Naive thymus-derived CD4-positive, alpha-beta T cell (primary cell): ENCODE measurements around the gene ERGIC3. TPM values are rescaled to one million over a fixed set of nuclear protein-coding genes. Genes with fewer than 3 reads are reported as not detected.
"Not testable (repeated sequence)": the region's sequence is repeated elsewhere in the genome, so short reads cannot be mapped to it uniquely, and the experiment has no call there.

Experiments used
- ATAC-seq: fragments of 150-1000 bp; cut with Tn5 transposase; 2 replicates; pipeline ENCODE4 v1.10.0; 2021; ENCODE audit warnings: mild to moderate bottlenecking, moderate library complexity
- CTCF ChIA-PET: fragments of 350-600 bp; sonication (Branson Sonifier 250); formaldehyde crosslinking; loops from one replicate; lab custom pipeline; 2021; ENCODE audit warnings: antibody characterized with exemption; lab: Charles Lee
- POLR2A ChIA-PET: fragments of 350-600 bp; sonication (Branson Sonifier 250); formaldehyde crosslinking; loops from one replicate; lab custom pipeline; 2021; ENCODE audit warnings: antibody characterized with exemption, inconsistent platforms; lab: Charles Lee
- DNase-seq, 9 donors: peaks; one replicate each; pipeline versions ENCODE4 v3.0.0 to v3.0.0-alpha.2; 2020 to 2022; ENCODE audit warnings: mixed read lengths in 1 of 9
- H3K27ac ChIP-seq: one replicate; pipeline ENCODE4 v1.7.0; 2013; ENCODE audit warnings: mild to moderate bottlenecking, low read depth, low read length, moderate library complexity
- H3K27me3 ChIP-seq, 2 donors: one replicate each; pipeline ENCODE4 v1.7.0; 2013; ENCODE audit warnings: low read length in 2 of 2, mild to moderate bottlenecking in 2 of 2, moderate library complexity in 2 of 2; ENCODE audit not compliant: control insufficient read depth in 2 of 2, insufficient read depth in 2 of 2
- H3K36me3 ChIP-seq, 3 experiments: 1 replicate in 2 of 3; 2 replicates in 1 of 3; pipeline ENCODE4 v1.7.0; 2013; ENCODE audit warnings: low read length in 3 of 3, mild to moderate bottlenecking in 3 of 3, moderate library complexity in 1 of 3; ENCODE audit not compliant: insufficient read depth in 3 of 3, control insufficient read depth in 2 of 3
- H3K4me1 ChIP-seq, 2 donors: one replicate each; pipeline ENCODE4 v1.7.0; 2013; ENCODE audit warnings: low read length in 2 of 2, mild to moderate bottlenecking in 2 of 2, moderate library complexity in 1 of 2; ENCODE audit not compliant: control insufficient read depth in 2 of 2, insufficient read depth in 2 of 2
- H3K4me3 ChIP-seq: 2 replicates; pipeline ENCODE4 v1.7.0; 2013; ENCODE audit warnings: mild to moderate bottlenecking, low read length
- H3K9me3 ChIP-seq, 3 experiments: 1 replicate in 2 of 3; 2 replicates in 1 of 3; pipeline ENCODE4 v1.7.0; 2013; ENCODE audit warnings: low read length in 3 of 3; ENCODE audit not compliant: control insufficient read depth in 2 of 3
- H3K27ac Mint-ChIP-seq, 9 donors: one replicate each; pipeline ENCODE4 v1.8.0; 2020 to 2022; ENCODE audit warnings: mixed read lengths in 9 of 9, mild to moderate bottlenecking in 8 of 9, moderate library complexity in 5 of 9, inconsistent platforms in 2 of 9
- H3K27me3 Mint-ChIP-seq, 5 donors: one replicate each; pipeline ENCODE4 v1.8.0; 2021 to 2022; ENCODE audit warnings: mixed read lengths in 5 of 5, mild to moderate bottlenecking in 1 of 5
- H3K36me3 Mint-ChIP-seq, 5 donors: one replicate each; pipeline ENCODE4 v1.8.0; 2020 to 2022; ENCODE audit warnings: mixed read lengths in 5 of 5, mild to moderate bottlenecking in 3 of 5, inconsistent platforms in 1 of 5
- H3K4me1 Mint-ChIP-seq, 7 donors: one replicate each; pipeline ENCODE4 v1.8.0; 2020 to 2022; ENCODE audit warnings: mixed read lengths in 7 of 7, mild to moderate bottlenecking in 3 of 7, inconsistent platforms in 1 of 7
- H3K4me3 Mint-ChIP-seq, 10 donors: one replicate each; pipeline ENCODE4 v1.8.0; 2020 to 2022; ENCODE audit warnings: mild to moderate bottlenecking in 10 of 10, mixed read lengths in 10 of 10, moderate library complexity in 6 of 10, inconsistent platforms in 2 of 10
- H3K9me3 Mint-ChIP-seq, 11 donors: one replicate each; pipeline ENCODE4 v1.8.0; 2020 to 2022; ENCODE audit warnings: mixed read lengths in 11 of 11, mild to moderate bottlenecking in 4 of 11, inconsistent platforms in 1 of 11, moderate library complexity in 1 of 11
- intact Hi-C, 2 donors: fragments of 100-400 bp; cut with micrococcal nuclease; formaldehyde crosslinking; loops; one replicate each; pipeline ENCODE4 v1.15.1; 2023
- polyA plus RNA-seq, 2 donors: library from polyadenylated mRNA; unstranded; fragments of 300-500 nt; fragmentation: Illumina TruSeq; gene quantifications; one replicate each; pipeline ENCODE4 v1.2.3, GENCODE V29; 2021
- total RNA-seq, 6 experiments: library from RNA in 5 of 6; stranded (reverse) in 5 of 6; gene quantifications; 1 replicate in 5 of 6; 2 replicates in 1 of 6; pipeline ENCODE4 v1.2.3 and lab custom pipeline; 2021 to 2026

Gene ERGIC3
- total and polyA plus RNA-seq, 7 experiments from 2014 or later = 135 to 158 (median 148) TPM

DNA sequence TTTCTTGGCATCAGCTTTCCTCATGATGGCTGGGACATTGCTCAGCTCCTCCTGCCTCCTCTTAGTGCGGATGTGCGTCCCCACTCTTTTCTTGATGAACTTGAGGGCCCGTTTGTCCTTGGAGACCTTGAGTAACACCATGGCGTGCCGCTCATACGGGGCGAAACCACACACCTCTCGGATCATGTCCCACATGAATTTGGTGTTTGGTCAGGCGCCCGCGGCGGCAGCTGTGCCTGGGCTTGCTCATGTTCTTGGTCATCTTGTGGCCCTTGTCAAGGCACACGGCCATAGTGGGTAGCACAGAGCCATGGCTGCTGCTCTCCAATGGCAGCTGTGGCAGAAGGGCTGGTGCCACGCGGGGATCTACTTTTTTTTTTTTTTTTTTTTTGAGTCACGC lies 2.6 kb downstream of the ERGIC3 start:
- Histone ChIP-seq H3K27me3 (no peaks in the 10 kb centered on the region), H3K4me3 (no peak overlapping the region), H3K4me1 (peaks cover 11 to 12% of the 10 kb centered on the region in 2 donors), H3K36me3 (peaks cover 0 to 45% (median 10%) of the 10 kb centered on the region in 3 experiments), H3K9me3 (no peaks in the 10 kb centered on the region), H3K27ac (no peak overlapping the region)
- Mint-ChIP-seq H3K27me3 (no peaks in the 10 kb centered on the region), H3K36me3 (peaks cover 0 to 13% (median 5%) of the 10 kb centered on the region in 5 donors), H3K4me3 (peak overlapping the region in 1 of 10 donors; percentile 59), H3K4me1 (peaks cover 9 to 32% (median 23%) of the 10 kb centered on the region in 7 donors), H3K27ac (no peak overlapping the region), H3K9me3 (no peaks in the 10 kb centered on the region)
- intact Hi-C loops = loop anchor here (5.0 kb wide), 6 partner anchors 52 to 1242 kb away; partner anchors contain the start of genes AHCY (in 1 of the 2), GSS (in 1 of the 2), MYH7B (in 1 of the 2) and PHF20 (in 1 of the 2)
- CTCF ChIA-PET = no interaction called here
- no peak for ATAC-seq
- no peak for DNase-seq
- POLR2A ChIA-PET = interaction anchor here (0.6 kb wide), 3 partner anchors 66 to 411 kb away, joined by 3 to 4 read pairs (median 3); no protein-coding TSS in a partner anchor

- intact Hi-C loops = loop anchor here (5.0 kb wide), 6 partner anchors 53 to 1243 kb away; partner anchors contain the start of genes AHCY (in 1 of the 2), GSS (in 1 of the 2), MYH7B (in 1 of the 2) and PHF20 (in 1 of the 2)
- Histone ChIP-seq H3K36me3 (peaks cover 0 to 49% (median 10%) of the 10 kb centered on the region in 3 experiments), H3K4me1 (peaks cover 11 to 12% of the 10 kb centered on the region in 2 donors)
- ATAC-seq, DNase-seq, H3K27ac ChIP-seq, H3K4me3 ChIP-seq, H3K9me3 Mint-ChIP-seq, H3K4me3 Mint-ChIP-seq, H3K27ac Mint-ChIP-seq, H3K27me3 Mint-ChIP-seq, H3K9me3 ChIP-seq, H3K27me3 ChIP-seq: not testable (repeated sequence)
- ChIA-PET CTCF (interaction anchor here (0.6 kb wide), 1 partner anchor 14 kb away, joined by 4 read pairs; no protein-coding TSS in a partner anchor), POLR2A (interaction anchor here (0.6 to 0.7 kb wide), 4 partner anchors 67 to 410 kb away, joined by 3 to 4 read pairs (median 3); no protein-coding TSS in a partner anchor)
- peaks cover 0 to 15% (median 6%) of the 10 kb centered on the region in 5 donors for H3K36me3 Mint-ChIP-seq
- peaks cover 9 to 32% (median 23%) of the 10 kb centered on the region in 7 donors for H3K4me1 Mint-ChIP-seq
These were observed 3.1 kb downstream of the ERGIC3 start for GRCh38 chr20:35544941-35545340.

- CTCF ChIA-PET = interaction anchor here (1.2 kb wide), 1 partner anchor 55 kb away, joined by 4 read pairs; no protein-coding TSS in a partner anchor
- H3K36me3 ChIP-seq = peaks cover 0 to 51% (median 10%) of the 10 kb centered on the region in 3 experiments
These were observed 4.2 kb downstream of the ERGIC3 start for GRCh38 chr20:35546127-35546526.

GRCh38 chr20:35547329-35547728 lies 5.5 kb downstream of the ERGIC3 start:
- Histone ChIP-seq H3K27ac (no peak overlapping the region), H3K4me3 (no peak overlapping the region), H3K27me3 (no peaks in the 10 kb centered on the region), H3K36me3 (peaks cover 0 to 59% (median 10%) of the 10 kb centered on the region in 3 experiments), H3K4me1 (peaks cover 3 to 6% of the 10 kb centered on the region in 2 donors), H3K9me3 (no peaks in the 10 kb centered on the region)
- ChIA-PET CTCF (interaction anchor here (1.2 kb wide), 1 partner anchor 54 kb away, joined by 4 read pairs; no protein-coding TSS in a partner anchor), POLR2A (interaction anchor here (0.6 kb wide), 1 partner anchor 17 kb away, joined by 3 read pairs; no protein-coding TSS in a partner anchor)
- DNase-seq (no peak), ATAC-seq (no peak)
- Mint-ChIP-seq H3K36me3 (peaks cover 0 to 18% (median 8%) of the 10 kb centered on the region in 5 donors), H3K4me3 (no peak overlapping the region), H3K9me3 (no peaks in the 10 kb centered on the region), H3K27ac (no peak overlapping the region), H3K27me3 (no peaks in the 10 kb centered on the region), H3K4me1 (peaks cover 9 to 17% (median 15%) of the 10 kb centered on the region in 7 donors)
- intact Hi-C loops = no loop called here

More at GRCh38 chr20:35546127-35546526, 4.2 kb downstream of the ERGIC3 start:
- H3K9me3 Mint-ChIP-seq = no peaks in the 10 kb centered on the region
- no peak for ATAC-seq
- no peaks in the 10 kb centered on the region for H3K27me3 Mint-ChIP-seq
- H3K9me3 ChIP-seq = no peaks in the 10 kb centered on the region
- intact Hi-C loops = no loop called here
- peaks cover 9 to 29% (median 20%) of the 10 kb centered on the region in 7 donors for H3K4me1 Mint-ChIP-seq
- no peak overlapping the region for H3K27ac Mint-ChIP-seq
- peaks cover 0 to 18% (median 8%) of the 10 kb centered on the region in 5 donors for H3K36me3 Mint-ChIP-seq
- POLR2A ChIA-PET = no interaction called here
- H3K4me3 ChIP-seq = no peak overlapping the region
- H3K4me1 ChIP-seq = peaks cover 10 to 11% of the 10 kb centered on the region in 2 donors
- H3K4me3 Mint-ChIP-seq = no peak overlapping the region
- no peaks in the 10 kb centered on the region for H3K27me3 ChIP-seq
- no peak overlapping the region for H3K27ac ChIP-seq
- DNase-seq = no peak

DNA sequence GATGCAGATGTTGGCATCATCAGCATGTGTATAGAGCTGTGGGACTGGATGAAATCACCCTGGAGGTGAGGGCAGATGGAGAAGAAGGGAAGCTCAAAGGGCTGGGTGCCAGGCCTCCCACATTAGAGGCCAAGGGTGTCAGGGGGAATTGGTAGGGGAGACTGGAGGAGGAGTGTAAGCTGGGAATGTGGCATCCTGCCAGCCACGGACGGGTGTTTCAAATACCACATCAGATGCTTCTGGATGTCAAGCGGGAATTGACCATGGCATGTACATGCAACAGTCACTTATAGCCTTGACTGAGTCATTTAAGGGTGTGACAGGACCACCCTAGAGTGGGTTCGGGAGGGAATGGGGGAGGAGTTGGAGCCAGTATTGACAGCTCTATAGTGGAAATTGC lies 9.6 kb downstream of the ERGIC3 start:
- Histone ChIP-seq H3K9me3 (no peaks in the 10 kb centered on the region), H3K27ac (no peak overlapping the region), H3K27me3 (no peaks in the 10 kb centered on the region), H3K36me3 (peaks cover 0 to 80% (median 10%) of the 10 kb centered on the region in 3 experiments), H3K4me3 (no peak overlapping the region), H3K4me1 (no peaks in the 10 kb centered on the region)
- no peak overlapping the region for H3K4me3 Mint-ChIP-seq
- DNase-seq = no peak
- ChIA-PET CTCF (interaction anchor here (0.6 kb wide), 1 partner anchor 15 kb away, joined by 4 read pairs; no protein-coding TSS in a partner anchor), POLR2A (interaction anchor here (1.0 kb wide), 1 partner anchor 9 kb away, joined by 4 read pairs; no protein-coding TSS in a partner anchor)
- H3K27ac Mint-ChIP-seq = no peak overlapping the region
- no peak for ATAC-seq
- no peaks in the 10 kb centered on the region for H3K9me3 Mint-ChIP-seq
- H3K36me3 Mint-ChIP-seq = peaks cover 0 to 26% (median 11%) of the 10 kb centered on the region in 5 donors
- no peaks in the 10 kb centered on the region for H3K27me3 Mint-ChIP-seq
- intact Hi-C loops = no loop called here
- H3K4me1 Mint-ChIP-seq = peaks cover 0 to 2% (median 0%) of the 10 kb centered on the region in 7 donors

- Histone ChIP-seq H3K4me1 (no peaks in the 10 kb centered on the region), H3K27ac (no peak overlapping the region), H3K9me3 (no peaks in the 10 kb centered on the region), H3K36me3 (peaks cover 0 to 83% (median 10%) of the 10 kb centered on the region in 3 experiments), H3K4me3 (no peak overlapping the region), H3K27me3 (no peaks in the 10 kb centered on the region)
- ATAC-seq = no peak
- Mint-ChIP-seq H3K27me3 (no peaks in the 10 kb centered on the region), H3K4me3 (no peak overlapping the region), H3K36me3 (peaks cover 0 to 31% (median 16%) of the 10 kb centered on the region in 5 donors), H3K9me3 (no peaks in the 10 kb centered on the region), H3K4me1 (peaks cover 0 to 2% (median 0%) of the 10 kb centered on the region in 7 donors), H3K27ac (no peak overlapping the region)
- DNase-seq = no peak
- intact Hi-C loops = no loop called here
- CTCF ChIA-PET = no interaction called here
- POLR2A ChIA-PET = no interaction called here
These were observed 11.0 kb downstream of the ERGIC3 start for GRCh38 chr20:35552914-35553313.
